Epithelial cell of esophagus (primary cell): Measurements from ENCODE around the gene RAMP2.
A peak's percentile ranks its signal among the peaks of the same experiment; 100 is the strongest.

Source experiments
- DNase-seq: peaks from one replicate; pipeline ENCODE4 v3.0.0; 2010; ENCODE audit warnings: low read depth
- H3K4me3 ChIP-seq: 2 replicates; pipeline ENCODE4 v1.5.1; 2011; ENCODE audit warnings: mild to moderate bottlenecking, low read length, control low read depth
- TF ChIP-seq, protein P1 (sequence below): IDR thresholded peaks from 2 replicates; pipeline ENCODE4 v1.5.1; 2011; ENCODE audit warnings: low read depth, mild to moderate bottlenecking, low read length, control low read depth, inconsistent platforms; ENCODE audit not compliant: insufficient read depth; ENCODE audit errors: missing control alignments

Gene RAMP2

DNA sequence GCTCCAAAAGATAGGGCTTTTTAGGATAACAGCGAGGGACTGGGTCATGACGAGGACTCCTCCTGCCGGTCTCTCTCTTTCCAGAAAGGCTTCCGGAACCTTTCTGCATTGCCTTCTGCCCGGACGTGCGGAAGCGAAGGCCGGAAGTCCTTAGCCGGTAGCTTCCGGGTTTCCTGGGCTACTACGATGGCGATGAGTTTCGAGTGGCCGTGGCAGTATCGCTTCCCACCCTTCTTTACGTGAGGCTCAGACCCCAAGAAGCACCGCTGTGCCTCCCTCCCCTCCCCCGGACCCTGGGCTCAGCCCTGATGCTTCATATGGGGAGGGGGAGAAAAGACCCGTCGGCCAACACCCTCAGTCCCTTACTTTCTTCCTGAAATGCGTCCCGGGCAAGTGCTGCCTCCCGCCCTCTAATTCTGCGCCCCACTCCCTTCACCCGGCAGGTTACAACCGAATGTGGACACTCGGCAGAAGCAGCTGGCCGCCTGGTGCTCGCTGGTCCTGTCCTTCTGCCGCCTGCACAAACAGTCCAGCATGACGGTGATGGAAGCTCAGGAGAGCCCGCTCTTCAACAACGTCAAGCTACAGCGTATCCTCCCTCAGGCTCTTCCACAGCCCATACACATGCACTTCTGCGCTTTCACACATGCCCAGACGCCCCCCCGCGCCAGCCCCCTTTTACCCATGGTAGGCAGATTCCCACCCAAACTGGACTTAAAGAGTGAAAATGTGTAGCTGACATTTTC lies 12.4 kb downstream of the RAMP2 start, which contains the start of gene VPS25:
TSS of gene VPS25 (plus strand) at position 160 of the 746 bp plus-strand sequence. CDS start at position 187, 27 bp downstream.
- TF ChIP-seq, protein P1, sequence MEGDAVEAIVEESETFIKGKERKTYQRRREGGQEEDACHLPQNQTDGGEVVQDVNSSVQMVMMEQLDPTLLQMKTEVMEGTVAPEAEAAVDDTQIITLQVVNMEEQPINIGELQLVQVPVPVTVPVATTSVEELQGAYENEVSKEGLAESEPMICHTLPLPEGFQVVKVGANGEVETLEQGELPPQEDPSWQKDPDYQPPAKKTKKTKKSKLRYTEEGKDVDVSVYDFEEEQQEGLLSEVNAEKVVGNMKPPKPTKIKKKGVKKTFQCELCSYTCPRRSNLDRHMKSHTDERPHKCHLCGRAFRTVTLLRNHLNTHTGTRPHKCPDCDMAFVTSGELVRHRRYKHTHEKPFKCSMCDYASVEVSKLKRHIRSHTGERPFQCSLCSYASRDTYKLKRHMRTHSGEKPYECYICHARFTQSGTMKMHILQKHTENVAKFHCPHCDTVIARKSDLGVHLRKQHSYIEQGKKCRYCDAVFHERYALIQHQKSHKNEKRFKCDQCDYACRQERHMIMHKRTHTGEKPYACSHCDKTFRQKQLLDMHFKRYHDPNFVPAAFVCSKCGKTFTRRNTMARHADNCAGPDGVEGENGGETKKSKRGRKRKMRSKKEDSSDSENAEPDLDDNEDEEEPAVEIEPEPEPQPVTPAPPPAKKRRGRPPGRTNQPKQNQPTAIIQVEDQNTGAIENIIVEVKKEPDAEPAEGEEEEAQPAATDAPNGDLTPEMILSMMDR, result peak; percentile 29
- peak; percentile 87 for DNase-seq
- H3K4me3 ChIP-seq, result peak within 1 kb of the TSS; percentile 98

DNA sequence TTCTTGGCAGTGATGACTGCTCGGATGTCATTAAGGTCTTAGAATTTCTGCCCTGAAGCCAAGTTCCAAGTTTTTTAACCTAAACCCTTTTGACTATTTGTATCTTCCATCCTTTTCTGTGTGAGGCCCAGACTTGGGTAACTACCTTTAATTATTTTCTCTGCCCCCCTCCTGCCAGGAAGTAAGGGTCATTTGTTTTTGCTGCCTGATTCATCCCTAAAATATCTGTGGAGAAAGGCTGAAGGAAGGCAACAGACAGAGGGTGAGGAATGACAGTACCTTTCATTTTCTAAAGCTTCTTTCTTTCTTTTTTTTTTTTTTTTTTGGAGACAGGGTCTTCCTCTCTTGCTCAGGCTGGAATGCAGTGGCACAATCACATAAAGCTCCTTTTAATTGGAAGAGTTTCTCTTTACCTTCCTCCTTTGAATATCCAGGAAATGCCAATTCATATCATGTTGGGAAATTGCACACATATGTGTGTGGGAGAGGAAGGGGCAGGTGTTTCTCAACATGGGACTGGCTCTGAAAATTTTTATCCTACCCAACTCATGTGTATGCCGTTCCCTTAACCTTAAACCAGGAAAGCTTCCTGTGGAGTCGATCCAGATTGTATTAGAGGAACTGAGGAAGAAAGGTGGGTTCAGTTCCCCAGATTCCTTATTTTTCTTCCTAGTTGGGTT lies 13.2 kb downstream of the RAMP2 start:
- TF ChIP-seq, protein P1, result no peak
- peak overlapping the region; percentile 98 for H3K4me3 ChIP-seq
- DNase-seq, result peak; percentile 59

DNA sequence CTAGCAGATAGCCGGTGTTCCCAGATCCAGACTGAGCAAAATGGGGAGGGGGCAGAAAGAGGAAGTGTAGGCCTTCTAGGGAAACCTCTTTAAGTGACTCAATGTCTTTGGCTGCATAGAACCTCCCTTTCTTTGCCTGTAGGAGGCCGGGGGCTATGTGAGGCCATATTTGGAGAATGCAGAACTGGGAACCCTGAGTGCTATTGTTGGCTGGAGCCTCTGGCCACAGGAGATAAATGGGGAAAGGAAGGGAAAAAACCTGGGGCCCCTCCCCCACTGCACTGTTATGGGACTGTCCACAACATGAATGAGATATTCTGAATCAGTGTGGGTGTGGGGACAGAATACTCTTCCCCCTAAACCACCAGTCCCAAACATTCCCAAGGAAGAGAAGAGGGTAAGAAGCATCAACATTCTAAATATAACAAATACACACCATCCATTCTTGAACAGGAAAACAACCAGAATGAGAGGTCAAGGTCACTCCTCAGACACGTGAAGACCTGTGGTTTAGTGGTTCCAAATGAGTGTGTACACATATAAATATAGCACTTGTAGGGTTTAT lies 14.6 kb downstream of the RAMP2 start:
- TF ChIP-seq, protein P1, result no peak
- no peak overlapping the region for H3K4me3 ChIP-seq
- DNase-seq, result no peak

DNA sequence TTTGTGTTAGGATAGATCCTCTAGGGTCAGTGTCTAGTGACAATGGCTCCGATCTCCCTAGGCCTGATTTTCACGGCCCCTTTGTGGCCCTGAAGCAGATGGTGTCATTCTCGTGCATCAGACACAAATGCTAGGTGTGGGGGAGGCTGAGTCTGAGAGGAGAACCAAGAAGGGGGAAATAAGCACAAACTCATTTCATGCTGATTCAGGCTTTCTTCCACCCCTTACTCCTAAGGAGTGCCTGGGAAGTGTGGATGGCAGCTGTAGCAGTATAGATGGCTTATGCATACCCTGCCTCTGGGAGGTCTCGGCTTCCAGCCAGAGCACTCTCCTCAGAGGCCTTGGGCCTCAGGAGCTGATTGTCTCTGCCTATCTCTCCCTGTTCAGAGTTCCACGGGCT lies 17.5 kb downstream of the RAMP2 start:
- no peak overlapping the region for H3K4me3 ChIP-seq
- TF ChIP-seq, protein P1, result no peak
- DNase-seq, result no peak

DNA sequence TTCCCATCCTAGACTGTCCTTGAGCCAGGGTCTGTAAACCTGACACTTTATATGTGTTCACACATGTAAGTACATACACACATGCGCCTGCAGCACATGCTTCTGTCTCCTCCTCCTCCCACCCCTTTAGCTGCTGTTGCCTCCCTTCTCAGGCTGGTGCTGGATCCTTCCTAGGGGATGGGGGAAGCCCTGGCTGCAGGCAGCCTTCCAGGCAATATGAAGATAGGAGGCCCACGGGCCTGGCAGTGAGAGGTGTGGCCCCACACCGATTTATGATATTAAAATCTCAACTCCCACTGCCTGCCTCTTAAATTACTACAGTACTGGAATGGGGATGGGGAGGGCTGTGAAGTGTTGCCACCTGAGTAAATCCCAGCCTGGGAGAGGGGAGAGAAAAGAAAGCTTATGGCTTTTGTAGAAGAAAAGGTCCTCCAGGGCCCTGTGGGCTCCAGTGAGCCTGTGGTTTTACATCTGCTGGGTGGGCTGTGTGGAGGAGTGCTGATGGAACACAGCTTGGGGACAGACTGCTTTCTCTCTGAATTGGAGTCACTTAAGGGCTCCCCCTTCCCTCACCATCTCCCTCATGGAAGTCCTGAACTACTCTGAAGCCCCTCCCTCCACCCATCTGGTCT lies 18.4 kb downstream of the RAMP2 start:
- no peak for DNase-seq
- TF ChIP-seq, protein P1, result no peak
- H3K4me3 ChIP-seq, result no peak overlapping the region

DNA sequence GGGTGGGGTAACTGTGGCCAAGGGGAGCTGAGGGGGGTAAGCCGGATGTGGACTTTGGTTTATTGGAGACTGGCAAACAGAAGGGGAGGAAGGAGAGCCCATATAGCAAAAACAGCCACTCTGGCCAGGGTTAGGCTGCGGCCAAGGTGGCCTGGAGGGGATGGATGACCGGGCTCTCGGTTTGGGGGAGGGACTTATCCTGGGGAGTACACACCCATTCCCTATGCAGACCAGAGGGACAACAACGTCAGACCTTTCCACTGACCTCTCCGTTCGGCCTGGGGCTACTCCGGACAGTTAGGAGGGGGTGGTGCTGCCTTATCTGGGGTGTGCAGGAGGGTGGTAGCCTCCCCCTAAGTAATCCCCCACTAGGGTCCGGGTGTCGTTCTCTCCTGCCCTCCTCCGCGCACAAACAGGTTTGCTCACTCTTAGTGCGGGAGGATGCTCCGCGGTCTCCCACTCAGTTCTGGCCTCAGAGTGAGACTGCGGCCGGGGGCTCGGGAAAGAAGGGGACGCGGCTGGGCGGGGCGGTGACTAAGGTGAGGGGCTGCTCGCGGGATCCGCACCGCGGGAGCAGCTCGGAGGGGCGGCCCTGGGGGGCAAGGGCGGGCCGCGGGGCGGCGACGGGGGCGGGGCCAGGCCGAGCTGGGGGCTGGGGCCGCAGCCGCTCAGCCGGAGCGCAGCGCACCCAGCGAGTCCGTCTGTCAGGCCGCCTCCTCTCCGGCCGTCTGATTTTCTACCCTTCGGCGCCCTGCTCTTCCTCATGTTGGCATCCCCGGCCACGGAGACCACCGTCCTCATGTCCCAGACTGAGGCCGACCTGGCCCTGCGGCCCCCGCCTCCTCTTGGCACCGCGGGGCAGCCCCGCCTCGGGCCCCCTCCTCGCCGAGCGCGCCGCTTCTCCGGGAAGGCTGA lies 19.2 kb downstream of the RAMP2 start, which contains the start of gene WNK4:
TSS of gene WNK4 (plus strand) at position 675 of the 915 bp plus-strand sequence. CDS start at position 764, 89 bp downstream.
- H3K4me3 ChIP-seq, result peak within 1 kb of the TSS; percentile 13
- no peak for DNase-seq
- TF ChIP-seq, protein P1, result no peak
